ENCODE results near the gene MRPL36.
"Not testable (repeated sequence)": the region's sequence is repeated elsewhere in the genome, so short reads cannot be mapped to it uniquely, and the experiment has no call there.

MRPL36 gene

GRCh38 chr5:1799602-1800471, at the start of gene MRPL36:
TSS of gene MRPL36 (minus strand) at chr5:1799837. CDS start at chr5:1798935, 902 bp downstream.
- peak; percentile 96 for DNase-seq

GRCh38 chr5:1847611-1848010, 48.0 kb upstream of the MRPL36 start:
- DNase-seq, result no peak

- no peak for DNase-seq
Measured at GRCh38 chr5:1847056-1847455, 47.4 kb upstream of the MRPL36 start.

DNA sequence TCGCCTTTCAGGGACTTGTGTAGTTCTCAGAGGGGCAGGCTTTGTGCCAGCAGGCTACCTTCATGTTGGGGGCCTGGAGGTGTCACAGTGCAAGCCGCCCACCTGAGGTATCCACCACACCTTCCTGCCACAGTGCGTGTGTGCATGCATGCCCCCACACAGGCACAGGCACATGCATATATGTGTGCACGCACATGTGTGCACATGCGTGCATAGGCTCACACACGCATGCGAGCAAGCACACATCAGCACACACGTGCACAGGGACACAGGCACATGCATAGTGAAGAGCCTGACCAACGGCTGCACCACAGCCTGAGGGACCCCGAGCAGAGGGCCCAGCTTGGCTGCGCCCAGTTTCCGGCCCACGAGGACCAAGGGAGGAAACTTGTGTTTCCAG, 46.9 kb upstream of the MRPL36 start:
- DNase-seq, result no peak

- DNase-seq, result no peak
Measured at GRCh38 chr5:1845696-1846095, 46.1 kb upstream of the MRPL36 start.

DNA sequence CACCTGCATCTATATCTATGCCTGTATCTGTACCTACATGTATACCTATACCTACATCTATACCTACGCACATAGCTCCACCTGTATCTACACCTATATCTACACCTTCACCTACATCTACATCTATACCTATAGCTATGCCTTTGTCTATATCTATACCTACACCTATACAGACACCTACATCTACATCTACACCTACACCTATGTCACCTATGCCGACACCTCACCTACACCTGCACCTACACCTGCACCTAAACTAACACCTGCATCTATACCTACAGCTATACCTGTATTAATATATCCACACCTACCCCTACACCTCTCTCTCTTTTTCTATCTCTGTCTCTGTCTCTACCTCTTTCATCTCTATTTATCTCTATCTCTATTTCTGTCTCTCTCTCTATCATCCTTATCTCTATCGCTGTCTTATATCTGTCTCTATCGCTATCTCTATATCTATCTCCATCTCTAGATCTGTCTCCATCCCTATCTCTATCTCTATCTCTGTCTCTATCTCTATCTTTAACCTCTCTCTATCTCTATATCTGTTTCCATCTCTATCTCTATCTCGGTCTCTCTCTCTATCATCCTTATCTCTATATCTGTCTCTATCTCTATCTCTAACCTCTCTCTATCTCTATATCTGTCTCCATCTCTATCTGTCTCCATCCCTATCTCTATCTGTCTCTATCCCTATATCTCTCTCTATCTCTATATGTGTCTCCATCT, 45.2 kb upstream of the MRPL36 start:
- DNase-seq, result no peak

GRCh38 chr5:1843761-1844160, 44.1 kb upstream of the MRPL36 start:
- not testable (repeated sequence) for DNase-seq

DNA sequence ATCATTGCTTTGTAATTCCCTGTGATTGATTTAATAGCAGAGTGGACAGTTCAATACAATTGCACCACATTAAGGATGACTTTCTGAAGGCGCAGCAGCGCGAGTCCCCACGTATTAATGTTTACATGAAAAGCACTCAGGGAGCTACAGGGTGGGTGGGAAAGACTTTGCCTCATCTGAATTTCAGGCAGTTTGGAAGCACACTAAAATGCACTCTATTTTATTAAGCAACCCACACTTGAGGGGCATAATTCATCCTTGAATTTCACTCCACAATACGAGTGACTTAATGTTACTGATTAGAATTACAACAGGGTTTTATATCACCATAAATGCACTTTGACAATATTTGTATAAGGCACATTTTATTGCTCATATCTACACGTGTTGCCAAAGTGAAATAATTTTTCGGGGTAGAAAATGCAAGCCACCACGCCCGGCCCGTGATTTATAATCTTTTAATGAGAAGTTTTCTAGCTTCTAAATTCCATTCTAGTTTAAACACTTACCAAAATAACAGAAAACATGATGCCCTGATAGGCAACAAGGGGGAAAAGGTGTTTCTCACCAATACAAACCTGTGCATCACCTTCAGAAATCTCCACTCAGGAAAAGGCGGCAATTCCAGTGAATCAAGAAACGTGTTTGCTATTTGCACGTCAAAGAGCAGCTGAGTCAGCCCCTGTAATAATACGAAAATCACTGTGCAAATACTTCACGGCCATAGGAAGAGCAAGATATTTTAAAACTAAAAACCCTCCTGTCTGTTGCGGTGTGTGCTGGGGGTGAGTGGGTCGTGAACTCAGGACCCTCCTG, 42.6 kb upstream of the MRPL36 start:
- no peak for DNase-seq

DNA sequence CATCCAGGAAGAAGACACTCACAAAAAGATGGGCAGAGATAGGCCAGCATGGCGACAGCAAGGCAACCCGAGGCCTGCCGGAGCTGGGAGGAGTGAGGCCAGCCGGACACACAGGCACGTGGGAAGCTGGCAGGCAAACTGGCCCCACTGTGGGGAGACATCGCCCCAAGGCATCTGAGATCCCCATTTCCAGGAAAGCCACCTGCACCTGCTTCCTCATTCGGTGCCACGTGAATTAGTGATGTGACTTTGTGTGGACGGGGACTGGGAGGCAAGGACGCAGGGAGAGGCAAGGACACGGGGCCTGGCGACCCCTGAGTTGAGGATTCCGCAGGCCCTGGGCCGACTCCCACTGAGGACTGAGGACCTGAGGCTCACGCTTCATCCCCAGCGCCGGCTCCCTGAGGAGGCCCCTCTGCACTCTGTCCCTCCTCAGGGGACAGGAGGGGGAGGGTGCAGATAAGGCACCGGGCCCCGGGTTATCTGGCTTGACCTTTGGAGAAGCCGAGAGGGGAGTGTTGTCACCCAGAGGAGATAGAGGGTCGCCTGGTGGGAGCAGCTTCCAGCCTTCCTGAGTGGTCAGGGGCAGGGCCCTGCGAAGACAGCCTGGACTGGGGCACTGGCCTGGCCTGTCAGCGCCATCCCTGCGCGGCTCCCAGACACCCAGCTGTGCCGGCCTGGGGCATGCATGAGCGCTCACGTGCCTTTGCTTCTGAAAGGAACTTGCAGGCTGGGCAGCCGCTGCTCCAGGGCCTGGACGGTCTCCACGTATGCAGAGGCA, 41.3 kb upstream of the MRPL36 start:
- no peak for DNase-seq

DNA sequence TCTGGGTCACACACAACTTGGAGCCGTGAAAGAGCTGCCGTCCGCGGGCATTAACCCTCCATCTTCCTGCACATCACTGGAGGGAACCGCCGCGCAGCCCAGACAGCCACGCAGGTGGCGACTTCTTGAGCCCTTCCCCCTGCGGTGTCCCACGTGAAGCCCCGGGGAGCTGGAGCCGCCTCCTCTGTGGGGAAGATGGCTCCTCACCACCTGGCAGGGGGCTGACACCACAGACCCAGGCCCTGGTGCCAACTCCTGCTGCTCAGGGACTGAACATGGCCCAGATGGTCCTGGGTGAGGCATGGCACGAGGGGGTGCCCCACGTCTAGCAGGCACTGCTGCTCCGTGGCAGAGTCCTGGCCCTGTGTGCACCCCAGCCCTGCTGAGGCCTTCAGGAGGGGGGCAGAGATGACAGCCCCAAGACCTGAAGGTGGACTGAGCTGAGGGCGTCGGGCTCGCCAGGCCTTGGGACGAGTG, 40.5 kb upstream of the MRPL36 start:
- no peak for DNase-seq

DNA sequence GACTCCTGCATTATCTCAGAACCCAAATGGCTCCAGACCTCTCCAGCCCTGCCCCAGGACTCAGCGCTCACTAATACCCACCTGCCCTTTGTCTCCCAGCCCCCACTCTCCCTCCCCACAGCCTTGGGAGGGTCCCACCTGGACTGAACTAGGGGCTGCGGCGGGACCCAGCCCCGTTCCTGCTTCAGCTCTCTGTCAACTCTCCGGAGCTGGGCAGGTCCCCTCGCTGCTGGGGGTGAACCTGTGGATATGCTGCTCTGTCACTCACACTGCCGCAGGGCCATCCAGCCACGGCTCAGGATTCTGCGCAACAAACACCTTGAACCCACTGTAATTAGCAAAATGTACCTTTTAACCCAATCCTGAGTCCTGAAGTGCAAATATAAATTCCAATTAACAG, 38.4 kb upstream of the MRPL36 start:
- no peak for DNase-seq

- DNase-seq, result no peak
Measured at GRCh38 chr5:1836891-1837880, 37.5 kb upstream of the MRPL36 start.

DNA sequence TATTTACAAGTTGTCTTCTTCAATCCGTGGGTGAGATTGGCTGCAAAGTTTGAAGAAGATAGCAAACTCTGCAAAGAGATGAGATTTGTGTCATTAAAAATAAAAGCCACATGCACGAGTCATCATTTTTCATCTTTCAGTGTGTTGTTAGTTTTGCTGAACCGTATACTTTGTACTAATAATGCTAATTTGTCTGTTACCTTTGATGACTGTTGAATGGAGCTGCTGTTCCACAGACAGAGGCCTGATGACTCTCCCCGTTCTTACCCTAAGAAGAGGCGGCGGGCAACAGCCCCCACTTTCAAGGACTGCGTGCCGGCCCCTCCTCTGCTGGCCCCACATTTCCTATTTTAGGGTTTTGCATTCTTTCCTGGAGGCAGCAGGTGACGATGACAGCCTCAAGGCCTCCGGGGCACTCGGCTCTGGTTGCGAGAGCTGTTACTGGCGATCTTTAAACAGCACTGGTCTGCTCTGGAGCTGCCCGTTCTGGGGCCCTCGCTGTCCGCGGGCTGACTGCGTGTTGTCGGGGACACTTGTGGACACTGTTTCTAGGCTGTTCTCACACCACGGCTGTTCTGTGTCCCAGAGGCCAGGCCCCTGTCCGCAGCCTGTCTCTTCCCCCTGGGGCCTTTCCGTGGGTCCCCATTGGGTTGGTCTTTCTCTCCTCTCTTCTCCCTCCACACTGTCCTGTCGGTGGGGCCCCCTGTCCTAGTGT, 36.7 kb upstream of the MRPL36 start:
- no peak for DNase-seq

DNA sequence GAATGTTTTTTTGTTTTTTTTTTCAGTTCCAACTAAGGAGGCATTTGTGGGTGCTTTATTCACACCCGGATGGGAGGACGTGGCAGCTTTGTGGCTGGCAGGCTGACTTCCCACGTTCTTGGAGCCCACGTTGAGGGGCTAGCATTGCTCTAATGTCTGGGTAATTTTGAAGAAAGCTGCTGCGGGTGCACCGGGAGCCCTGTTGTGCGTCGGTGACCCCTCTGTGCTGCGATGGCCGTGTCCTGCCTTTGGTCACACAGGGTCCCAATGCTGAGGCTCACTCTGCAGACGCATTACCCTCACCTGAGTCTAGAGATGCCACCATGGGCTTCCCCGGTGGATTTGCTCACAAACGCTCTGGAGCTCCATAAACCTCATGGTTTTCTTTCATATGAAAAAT, 35.8 kb upstream of the MRPL36 start:
- DNase-seq, result no peak

DNA sequence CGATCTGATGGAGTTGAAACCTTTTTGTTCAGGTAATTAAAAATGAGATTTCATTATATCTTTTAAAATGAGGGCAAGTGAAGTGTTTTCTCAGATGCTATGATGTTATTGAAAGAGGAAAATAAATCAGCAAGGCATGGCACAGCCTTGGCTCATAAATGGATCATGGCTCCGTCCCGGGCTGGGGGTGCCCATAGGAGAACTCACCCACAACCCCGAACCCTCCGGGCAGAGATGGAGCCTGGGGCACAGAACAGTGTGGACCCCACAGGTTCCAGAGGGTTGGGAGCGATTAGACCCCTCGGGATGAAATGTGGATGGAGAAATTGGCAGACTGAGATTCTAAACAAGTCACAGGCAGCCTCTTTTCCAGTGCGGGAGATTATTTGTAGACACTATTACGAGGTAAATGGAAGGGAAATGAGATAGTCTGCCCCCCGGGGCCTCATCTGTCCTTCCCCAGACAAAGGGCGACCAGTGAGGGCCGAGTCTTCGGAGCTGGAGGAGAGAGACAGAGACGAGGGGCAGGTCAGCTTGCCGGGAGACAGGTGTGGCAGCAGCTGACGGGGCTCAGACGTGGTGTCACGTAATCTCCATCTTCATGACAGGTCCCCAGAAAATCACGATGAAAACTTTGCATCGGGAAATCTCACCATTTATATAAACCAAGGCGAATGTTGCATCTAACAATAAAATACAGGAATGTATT, 35.2 kb upstream of the MRPL36 start:
- DNase-seq, result no peak

GRCh38 chr5:1834022-1834551, 34.5 kb upstream of the MRPL36 start:
- no peak for DNase-seq

- DNase-seq, result no peak
Measured at GRCh38 chr5:1833264-1834021, 33.8 kb upstream of the MRPL36 start.

DNA sequence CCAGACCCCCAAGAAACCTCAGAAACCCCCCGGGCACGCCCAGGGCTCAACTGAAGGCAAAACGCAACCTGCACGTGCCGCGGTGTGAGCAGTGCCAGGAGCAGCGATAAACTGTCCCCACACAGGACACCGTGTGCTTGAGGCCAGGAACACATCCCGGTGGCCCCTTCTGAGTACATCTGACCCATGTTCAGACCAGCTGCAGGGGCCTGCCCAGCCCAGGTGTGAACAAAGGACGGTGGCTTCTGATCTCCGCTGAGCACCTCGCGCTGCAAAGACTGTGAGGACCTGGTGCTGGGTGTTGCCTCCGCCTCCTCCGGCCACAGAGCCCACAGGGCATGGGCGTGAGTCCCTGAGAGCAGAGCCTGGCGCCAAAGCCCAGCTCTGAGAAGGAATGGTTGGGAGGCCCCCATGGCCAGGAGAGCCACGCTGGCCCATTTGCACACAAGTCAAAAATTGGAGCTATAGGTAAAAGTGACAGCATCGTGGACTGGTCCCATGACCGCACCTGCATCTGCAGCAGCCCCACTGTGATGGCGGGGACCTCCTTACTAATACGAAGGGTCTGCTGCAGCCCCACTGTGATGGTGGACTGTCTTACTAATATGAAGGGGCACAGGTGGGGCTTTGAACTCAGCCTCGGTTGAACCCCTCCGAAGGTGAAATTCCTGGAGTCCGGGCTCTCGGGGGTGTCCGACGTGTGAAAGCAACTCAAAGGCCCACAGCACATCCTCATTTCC, 33.0 kb upstream of the MRPL36 start:
- no peak for DNase-seq

Data from femur (tissue), 1 donor.